Astrocyte (in vitro differentiated cells and primary cell): ENCODE results near the gene NRP1. TPM values are rescaled to one million over a fixed set of nuclear protein-coding genes. Genes with fewer than 3 reads are reported as not detected.

Experiments
- DNase-seq: peaks from one replicate; pipeline ENCODE4 v3.0.0-alpha.2; 2010; ENCODE audit warnings: low read depth
- FAIRE-seq: peaks from 2 replicates; lab custom pipeline; 2011; peaks lifted over from hg19 to GRCh38; lab: Jason Lieb, UNC
- H2AFZ ChIP-seq: 2 replicates; pipeline ENCODE4 v1.6.0; 2012; ENCODE audit warnings: low read depth, low read length, inconsistent platforms
- H3K27ac ChIP-seq: 2 replicates; pipeline ENCODE4 v1.5.1; 2011; ENCODE audit warnings: low read depth, low read length, inconsistent platforms
- H3K27me3 ChIP-seq: 2 replicates; pipeline ENCODE4 v1.6.0; 2011; ENCODE audit warnings: low read length, inconsistent platforms; ENCODE audit not compliant: insufficient read depth
- H3K36me3 ChIP-seq: 2 replicates; pipeline ENCODE4 v1.5.1; 2011; ENCODE audit warnings: low read length, inconsistent platforms; ENCODE audit not compliant: insufficient read depth
- H3K4me1 ChIP-seq: 2 replicates; pipeline ENCODE4 v1.5.1; 2011; ENCODE audit warnings: low read length, inconsistent platforms; ENCODE audit not compliant: insufficient read depth
- H3K4me2 ChIP-seq: 2 replicates; pipeline ENCODE4 v1.6.0; 2012; ENCODE audit warnings: low read length, inconsistent platforms
- H3K4me3 ChIP-seq: 2 replicates; pipeline ENCODE4 v1.5.1; 2011; ENCODE audit warnings: low read depth, mild to moderate bottlenecking, low read length, inconsistent platforms; ENCODE audit not compliant: insufficient read depth
- H3K79me2 ChIP-seq: 2 replicates; pipeline ENCODE4 v1.6.0; 2012; ENCODE audit warnings: mild to moderate bottlenecking, low read length, inconsistent platforms; ENCODE audit not compliant: insufficient read depth
- H3K9ac ChIP-seq: 2 replicates; pipeline ENCODE4 v1.6.0; 2012; ENCODE audit warnings: mild to moderate bottlenecking, low read length, inconsistent platforms
- H3K9me3 ChIP-seq: 2 replicates; pipeline ENCODE4 v1.5.1; 2012; ENCODE audit warnings: low read depth, mild to moderate bottlenecking, low read length, inconsistent platforms; ENCODE audit not compliant: insufficient read depth
- H4K20me1 ChIP-seq: 2 replicates; pipeline ENCODE4 v1.6.0; 2012; ENCODE audit warnings: low read length, inconsistent platforms; ENCODE audit not compliant: insufficient read depth
- H3K27ac Mint-ChIP-seq: one replicate; pipeline ENCODE4 v1.8.0; 2021; ENCODE audit warnings: mild to moderate bottlenecking, mixed read lengths; ENCODE audit not compliant: unreplicated experiment
- H3K27me3 Mint-ChIP-seq: one replicate; pipeline ENCODE4 v1.8.0; 2021; ENCODE audit warnings: low read depth, mixed read lengths; ENCODE audit not compliant: unreplicated experiment
- H3K36me3 Mint-ChIP-seq: one replicate; pipeline ENCODE4 v1.8.0; 2021; ENCODE audit warnings: low read depth, mixed read lengths; ENCODE audit not compliant: unreplicated experiment
- H3K4me1 Mint-ChIP-seq: one replicate; pipeline ENCODE4 v1.8.0; 2021; ENCODE audit warnings: low read depth, mixed read lengths; ENCODE audit not compliant: unreplicated experiment
- H3K4me3 Mint-ChIP-seq: one replicate; pipeline ENCODE4 v1.8.0; 2021; ENCODE audit warnings: mild to moderate bottlenecking, moderate library complexity, mixed read lengths; ENCODE audit not compliant: unreplicated experiment
- H3K9me3 Mint-ChIP-seq: one replicate; pipeline ENCODE4 v1.8.0; 2021; ENCODE audit warnings: mild to moderate bottlenecking, mixed read lengths; ENCODE audit not compliant: unreplicated experiment
- EZH2 ChIP-seq: IDR thresholded peaks from 2 replicates; pipeline ENCODE4 v1.6.1; 2012; ENCODE audit warnings: mild to moderate bottlenecking, low read length, inconsistent platforms; ENCODE audit not compliant: insufficient read depth
- total RNA-seq: library from RNA; stranded (reverse); gene quantifications from 2 replicates; pipeline ENCODE4 v1.2.1, GENCODE V29; 2021
- TF ChIP-seq, protein P1 (sequence below): IDR thresholded peaks from 2 replicates; pipeline ENCODE4 v1.5.1; 2011; ENCODE audit warnings: low read depth, mild to moderate bottlenecking, inconsistent platforms, low read length, moderate library complexity; ENCODE audit not compliant: insufficient read depth

Gene NRP1
- total RNA-seq, 1 donor from 2014 or later = 59.4 TPM

DNA sequence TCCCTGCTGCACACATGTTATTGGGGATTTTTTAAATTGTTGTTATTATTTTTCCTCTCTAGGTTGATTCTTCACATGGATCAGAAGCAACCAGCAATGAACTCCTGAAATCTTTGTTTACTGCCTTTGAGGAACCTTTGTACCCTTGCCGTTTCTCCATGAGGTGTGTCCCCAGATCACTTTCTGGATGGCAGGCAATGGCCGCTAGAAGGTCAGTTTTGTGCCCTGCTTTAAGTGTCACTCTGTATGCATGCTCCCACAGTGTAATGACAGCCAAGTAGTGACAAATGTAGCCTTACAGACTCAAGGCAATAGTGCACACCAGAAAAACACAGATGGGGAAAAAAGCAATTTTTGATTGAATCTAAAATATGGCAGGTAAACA is 47.7 kb upstream of the NRP1 start:
- no peaks in the 10 kb centered on the region for H3K9me3 Mint-ChIP-seq
- Histone ChIP-seq H3K9me3 (no peaks in the 10 kb centered on the region), H3K4me1 (peaks cover 16% of the 10 kb centered on the region), H3K9ac (no peak overlapping the region), H3K4me3 (no peak overlapping the region), H3K79me2 (no peaks in the 10 kb centered on the region), H3K36me3 (no peaks in the 10 kb centered on the region), H2AFZ (no peak overlapping the region), H3K4me2 (peak overlapping the region; percentile 21), H4K20me1 (no peaks in the 10 kb centered on the region), H3K27me3 (no peaks in the 10 kb centered on the region), H3K27ac (no peak overlapping the region)
- peaks cover 10% of the 10 kb centered on the region for H3K4me1 Mint-ChIP-seq
- TF ChIP-seq, protein P1, sequence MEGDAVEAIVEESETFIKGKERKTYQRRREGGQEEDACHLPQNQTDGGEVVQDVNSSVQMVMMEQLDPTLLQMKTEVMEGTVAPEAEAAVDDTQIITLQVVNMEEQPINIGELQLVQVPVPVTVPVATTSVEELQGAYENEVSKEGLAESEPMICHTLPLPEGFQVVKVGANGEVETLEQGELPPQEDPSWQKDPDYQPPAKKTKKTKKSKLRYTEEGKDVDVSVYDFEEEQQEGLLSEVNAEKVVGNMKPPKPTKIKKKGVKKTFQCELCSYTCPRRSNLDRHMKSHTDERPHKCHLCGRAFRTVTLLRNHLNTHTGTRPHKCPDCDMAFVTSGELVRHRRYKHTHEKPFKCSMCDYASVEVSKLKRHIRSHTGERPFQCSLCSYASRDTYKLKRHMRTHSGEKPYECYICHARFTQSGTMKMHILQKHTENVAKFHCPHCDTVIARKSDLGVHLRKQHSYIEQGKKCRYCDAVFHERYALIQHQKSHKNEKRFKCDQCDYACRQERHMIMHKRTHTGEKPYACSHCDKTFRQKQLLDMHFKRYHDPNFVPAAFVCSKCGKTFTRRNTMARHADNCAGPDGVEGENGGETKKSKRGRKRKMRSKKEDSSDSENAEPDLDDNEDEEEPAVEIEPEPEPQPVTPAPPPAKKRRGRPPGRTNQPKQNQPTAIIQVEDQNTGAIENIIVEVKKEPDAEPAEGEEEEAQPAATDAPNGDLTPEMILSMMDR = no peak
- TF ChIP-seq EZH2 = no peak
- FAIRE-seq (no peak), DNase-seq (no peak)
- H3K36me3 Mint-ChIP-seq = no peaks in the 10 kb centered on the region
- H3K4me3 Mint-ChIP-seq = no peak overlapping the region
- no peaks in the 10 kb centered on the region for H3K27me3 Mint-ChIP-seq
- no peak overlapping the region for H3K27ac Mint-ChIP-seq

DNA sequence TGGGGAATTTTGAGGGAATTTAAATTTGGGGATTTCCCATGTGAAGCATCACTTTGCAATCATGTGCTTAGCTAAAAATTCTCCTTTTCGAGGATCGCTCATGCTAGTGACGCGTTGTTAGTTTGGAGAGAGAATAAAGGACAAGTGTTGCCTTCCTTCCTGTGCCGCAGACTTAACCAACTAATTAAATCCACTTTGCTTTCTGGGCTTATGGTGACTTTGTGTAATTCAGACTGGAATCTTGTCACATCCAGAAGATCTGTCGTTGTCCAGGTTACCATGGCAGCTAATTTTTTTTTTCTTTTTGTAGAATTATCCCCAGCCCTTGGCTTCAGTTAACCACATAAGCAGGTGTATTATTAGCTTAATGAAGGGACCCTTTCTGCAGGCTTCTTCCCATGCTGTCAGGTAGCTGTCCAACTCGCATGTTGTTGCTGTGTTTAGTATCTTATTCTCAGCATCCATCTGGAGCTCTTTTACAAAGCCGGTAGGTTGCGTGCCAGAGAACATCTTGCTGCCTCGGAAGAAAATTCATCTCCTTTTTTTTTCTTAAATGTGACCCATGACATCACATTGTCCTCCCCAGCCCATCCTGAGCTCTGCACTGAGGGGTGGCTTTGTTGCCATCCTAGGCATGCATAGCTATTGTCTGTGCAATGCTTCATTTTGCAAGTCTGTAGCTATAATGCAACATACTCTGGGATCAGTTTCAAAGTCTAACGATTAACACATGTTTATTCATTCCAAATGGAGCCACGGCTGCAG is 47.2 kb upstream of the NRP1 start:
- Histone ChIP-seq H3K9ac (no peak overlapping the region), H3K36me3 (no peaks in the 10 kb centered on the region), H2AFZ (no peak overlapping the region), H3K4me3 (no peak overlapping the region), H3K27ac (no peak overlapping the region), H3K4me2 (peak overlapping the region; percentile 21), H3K4me1 (peaks cover 22% of the 10 kb centered on the region), H3K79me2 (no peaks in the 10 kb centered on the region), H4K20me1 (no peaks in the 10 kb centered on the region), H3K9me3 (no peaks in the 10 kb centered on the region), H3K27me3 (no peaks in the 10 kb centered on the region)
- Mint-ChIP-seq H3K36me3 (no peaks in the 10 kb centered on the region), H3K4me1 (peaks cover 12% of the 10 kb centered on the region), H3K27ac (no peak overlapping the region), H3K27me3 (no peaks in the 10 kb centered on the region), H3K4me3 (no peak overlapping the region), H3K9me3 (no peaks in the 10 kb centered on the region)
- TF ChIP-seq, protein P1 = no peak
- TF ChIP-seq EZH2 = no peak
- FAIRE-seq (peak; percentile 82), DNase-seq (peak; percentile 66)

DNA sequence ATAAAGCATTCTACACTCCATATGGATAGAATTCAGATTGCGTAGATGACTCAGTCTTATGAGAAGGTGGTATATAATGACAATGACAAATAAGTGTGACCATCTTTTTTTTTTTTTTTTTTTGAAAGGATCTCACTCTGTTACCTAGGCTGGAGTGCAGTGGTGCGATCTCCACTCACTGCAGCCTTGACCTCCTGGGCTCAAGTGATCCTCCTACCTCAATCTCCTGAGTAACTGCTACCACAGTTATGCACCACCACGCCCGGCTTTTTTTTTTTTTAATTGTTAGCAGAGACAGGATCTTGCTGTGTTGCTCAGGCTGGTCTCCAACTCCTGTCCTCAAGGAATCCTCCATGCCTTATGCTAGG is 43.2 kb upstream of the NRP1 start:
- no peaks in the 10 kb centered on the region for H3K27me3 Mint-ChIP-seq
- peak; percentile 73 for DNase-seq
- Histone ChIP-seq H3K4me1 (peaks cover 24% of the 10 kb centered on the region), H3K9ac (no peak overlapping the region), H3K79me2 (no peaks in the 10 kb centered on the region), H3K4me2 (peak overlapping the region; percentile 81), H3K27ac (peak overlapping the region; percentile 67), H3K9me3 (no peaks in the 10 kb centered on the region), H3K36me3 (no peaks in the 10 kb centered on the region), H3K27me3 (no peaks in the 10 kb centered on the region), H3K4me3 (peak overlapping the region; percentile 51), H2AFZ (no peak overlapping the region), H4K20me1 (no peaks in the 10 kb centered on the region)
- no peaks in the 10 kb centered on the region for H3K36me3 Mint-ChIP-seq
- H3K4me3 Mint-ChIP-seq = no peak overlapping the region
- peaks cover 12% of the 10 kb centered on the region for H3K4me1 Mint-ChIP-seq
- no peak for FAIRE-seq
- peak overlapping the region; percentile 71 for H3K27ac Mint-ChIP-seq
- no peak for TF ChIP-seq EZH2
- TF ChIP-seq, protein P1 = no peak
- peaks cover 2% of the 10 kb centered on the region for H3K9me3 Mint-ChIP-seq
